Stimulated activated naive CD4-positive, alpha-beta T cell treated with Interleukin-2 at 50 U/mL for 16 hours (primary cell): Measurements from ENCODE around the gene TMEM87A.
A peak's percentile ranks its signal among the peaks of the same experiment; 100 is the strongest.
"Not testable (repeated sequence)": the region's sequence is repeated elsewhere in the genome, so short reads cannot be mapped to it uniquely, and the experiment has no call there.

ENCODE experiments used
- DNase-seq: peaks from one replicate; lab custom pipeline; 2025; lab: John Stamatoyannopoulos, UW

TMEM87A gene

GRCh38 chr15:42270996-42271395, 2.2 kb downstream of the TMEM87A start:
- no peak for DNase-seq

DNA sequence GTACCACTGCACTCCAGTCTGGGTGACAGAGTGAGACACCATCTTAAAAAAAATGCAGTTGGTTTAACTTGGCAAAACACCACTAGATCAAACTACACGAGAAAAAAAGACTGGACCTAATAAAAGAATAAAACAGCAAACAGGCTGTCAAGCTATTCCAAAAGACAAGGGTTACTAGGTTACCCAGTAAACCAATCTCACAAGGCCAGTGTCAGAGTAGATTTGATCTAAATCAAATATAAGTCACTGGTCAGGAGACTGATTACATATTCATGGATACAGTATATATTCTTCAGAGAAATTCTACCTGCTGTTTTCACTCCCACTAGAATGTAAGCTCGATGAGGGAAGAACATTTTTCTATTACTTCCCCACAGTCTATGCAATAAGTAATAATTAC, 2.7 kb downstream of the TMEM87A start:
- no peak for DNase-seq

GRCh38 chr15:42267286-42267685, 5.9 kb downstream of the TMEM87A start:
- DNase-seq = no peak

DNA sequence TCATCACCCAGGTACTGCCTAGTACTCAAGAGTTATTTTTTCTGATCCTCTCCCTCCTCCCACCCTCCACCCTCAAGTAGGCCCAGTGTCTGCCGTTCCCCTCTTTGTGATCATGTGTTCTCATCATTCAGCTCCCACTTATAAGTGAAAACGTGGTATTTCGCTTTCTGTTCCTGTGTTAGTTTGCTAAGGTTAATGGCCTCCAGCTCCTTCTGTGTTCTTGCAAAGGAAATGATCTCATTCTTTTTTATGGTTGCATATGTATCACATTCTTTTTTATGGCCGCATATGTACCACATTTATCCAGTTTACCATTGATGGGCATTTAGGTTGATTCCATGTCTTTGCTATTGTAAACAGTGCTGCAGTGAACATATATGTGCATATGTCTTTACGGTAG, 8.4 kb downstream of the TMEM87A start:
- no peak for DNase-seq

GRCh38 chr15:42253300-42253699, 19.9 kb downstream of the TMEM87A start:
- DNase-seq = no peak

GRCh38 chr15:42240823-42241222, 32.4 kb downstream of the TMEM87A start:
- no peak for DNase-seq

GRCh38 chr15:42239528-42240182, 33.6 kb downstream of the TMEM87A start:
- no peak for DNase-seq

DNA sequence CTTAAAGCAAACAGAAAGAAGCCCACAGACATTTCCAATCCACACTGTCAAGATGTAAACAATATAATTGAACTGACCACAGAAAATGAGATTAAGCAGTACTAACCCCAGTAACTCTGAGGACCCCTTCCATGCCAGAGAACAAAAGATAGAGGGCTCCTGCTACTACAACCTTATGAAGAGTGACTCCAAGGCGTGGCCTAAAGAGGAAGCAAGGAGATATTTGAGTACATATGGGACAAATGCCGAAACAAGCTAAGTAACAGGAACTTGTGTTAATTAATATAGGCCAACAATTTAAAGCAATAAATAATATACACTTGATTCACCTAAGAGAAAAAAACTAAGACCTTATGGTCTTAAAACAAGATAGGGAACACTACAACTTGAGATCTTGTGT, 40.1 kb downstream of the TMEM87A start:
- no peak for DNase-seq

DNA sequence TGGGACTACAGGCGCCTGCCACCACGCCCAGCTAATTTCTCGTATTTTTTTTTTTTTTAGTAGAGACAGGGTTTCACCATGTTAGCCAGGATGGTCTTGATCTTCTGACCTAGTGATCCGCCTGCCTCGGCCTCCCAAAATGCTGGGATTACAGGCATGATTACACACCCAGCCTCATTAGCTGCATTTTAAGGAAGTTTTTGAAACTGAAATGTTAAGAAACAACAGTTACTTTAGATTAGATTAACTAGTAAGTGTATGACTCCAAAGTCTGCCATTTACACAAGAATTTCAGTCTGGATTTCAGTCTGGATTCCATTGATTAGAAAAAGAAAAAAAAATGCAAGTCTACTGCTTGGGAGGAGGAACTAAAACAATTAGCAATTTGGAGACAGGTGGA, 40.6 kb downstream of the TMEM87A start:
- DNase-seq = no peak

GRCh38 chr15:42231088-42231487, 42.1 kb downstream of the TMEM87A start:
- no peak for DNase-seq

DNA sequence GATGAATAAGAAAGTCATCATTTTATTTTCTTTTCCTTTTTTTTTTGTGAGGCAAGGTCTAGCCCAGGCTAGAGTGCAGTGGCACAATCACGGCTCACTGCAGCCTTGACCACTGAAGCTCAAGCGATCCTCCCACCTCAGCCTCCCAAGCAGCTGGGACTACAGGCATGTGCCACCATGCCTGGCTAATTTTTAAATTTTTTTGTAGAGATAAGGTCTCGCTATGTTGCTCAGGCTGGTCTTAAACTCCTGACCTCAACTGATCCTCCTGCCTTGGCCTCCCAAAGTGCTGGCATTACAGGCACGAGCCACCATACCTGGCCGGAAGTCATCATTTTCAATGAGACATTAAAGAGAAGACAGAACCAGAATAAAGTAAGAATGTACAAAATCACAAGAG, 44.3 kb downstream of the TMEM87A start:
- not testable (repeated sequence) for DNase-seq

DNA sequence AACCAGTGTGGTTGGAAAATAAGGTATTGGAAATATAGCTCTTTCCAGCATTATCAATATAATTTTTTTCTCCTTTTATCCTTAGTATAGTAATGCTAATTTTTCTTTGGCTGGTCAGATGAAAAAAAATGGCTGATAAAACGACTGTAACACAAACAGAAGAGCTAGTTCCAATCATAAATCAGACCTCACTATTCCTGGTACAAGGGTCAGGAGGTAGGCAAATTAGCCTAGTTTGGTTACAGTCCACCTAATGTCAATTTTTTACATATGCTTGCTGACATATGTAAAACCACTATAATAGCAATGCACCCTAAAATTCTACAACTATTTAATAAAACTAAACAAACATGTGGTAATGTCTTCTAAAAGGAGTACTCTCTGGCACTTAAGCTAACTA, 45.2 kb downstream of the TMEM87A start:
- no peak for DNase-seq

- DNase-seq = no peak
Measured at GRCh38 chr15:42226648-42227047, 46.6 kb downstream of the TMEM87A start.

DNA sequence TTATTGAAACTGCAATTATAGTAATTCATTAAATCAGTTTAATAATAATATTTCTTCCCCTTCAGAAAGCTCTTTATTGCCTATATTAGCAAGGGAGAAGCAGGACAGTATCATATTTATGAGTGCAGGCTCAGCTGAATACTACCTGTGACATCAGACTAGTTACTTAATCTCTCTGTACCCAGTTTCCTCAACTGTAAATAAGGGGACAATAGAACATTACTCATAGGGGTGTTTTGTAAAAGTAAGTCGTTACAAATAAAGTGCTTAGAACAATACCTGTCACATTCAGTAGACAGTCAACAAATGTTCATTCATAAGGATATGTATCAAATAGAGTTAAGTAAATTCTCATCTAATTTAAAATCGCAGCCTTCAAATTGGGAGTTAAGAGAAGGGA, 53.0 kb downstream of the TMEM87A start:
- DNase-seq = no peak

DNA sequence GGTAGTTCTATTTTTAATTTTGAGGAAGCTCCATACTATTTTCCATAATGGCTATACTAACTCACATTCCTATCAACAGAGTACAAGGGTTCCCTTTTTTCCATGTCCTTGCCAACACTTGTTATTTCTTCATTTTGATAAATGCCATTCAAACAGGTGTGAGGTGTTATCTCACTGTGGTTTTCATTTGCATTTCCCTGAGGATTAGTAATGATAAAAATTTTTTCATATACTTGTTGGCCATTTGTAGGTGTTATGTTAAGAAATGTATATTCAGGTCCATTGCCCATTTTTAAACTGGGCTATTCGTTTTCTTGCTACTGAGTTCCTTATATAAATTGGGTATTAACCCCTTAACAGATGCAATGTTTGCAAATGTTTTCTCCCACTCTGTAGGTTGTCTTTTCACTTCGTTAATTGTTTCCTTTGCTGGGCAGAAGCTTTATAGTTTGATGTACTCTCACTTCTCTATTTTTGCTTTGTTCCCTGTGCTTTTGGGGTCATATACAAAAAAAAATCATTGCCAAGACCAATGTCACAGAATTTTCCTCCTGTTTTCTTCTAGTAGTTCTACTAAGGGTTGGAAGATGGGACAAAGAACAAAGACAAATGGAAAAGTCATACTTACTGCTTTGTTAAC, 54.2 kb downstream of the TMEM87A start:
- DNase-seq = no peak

- no peak for DNase-seq
Measured at GRCh38 chr15:42217568-42217967, 55.7 kb downstream of the TMEM87A start.

DNA sequence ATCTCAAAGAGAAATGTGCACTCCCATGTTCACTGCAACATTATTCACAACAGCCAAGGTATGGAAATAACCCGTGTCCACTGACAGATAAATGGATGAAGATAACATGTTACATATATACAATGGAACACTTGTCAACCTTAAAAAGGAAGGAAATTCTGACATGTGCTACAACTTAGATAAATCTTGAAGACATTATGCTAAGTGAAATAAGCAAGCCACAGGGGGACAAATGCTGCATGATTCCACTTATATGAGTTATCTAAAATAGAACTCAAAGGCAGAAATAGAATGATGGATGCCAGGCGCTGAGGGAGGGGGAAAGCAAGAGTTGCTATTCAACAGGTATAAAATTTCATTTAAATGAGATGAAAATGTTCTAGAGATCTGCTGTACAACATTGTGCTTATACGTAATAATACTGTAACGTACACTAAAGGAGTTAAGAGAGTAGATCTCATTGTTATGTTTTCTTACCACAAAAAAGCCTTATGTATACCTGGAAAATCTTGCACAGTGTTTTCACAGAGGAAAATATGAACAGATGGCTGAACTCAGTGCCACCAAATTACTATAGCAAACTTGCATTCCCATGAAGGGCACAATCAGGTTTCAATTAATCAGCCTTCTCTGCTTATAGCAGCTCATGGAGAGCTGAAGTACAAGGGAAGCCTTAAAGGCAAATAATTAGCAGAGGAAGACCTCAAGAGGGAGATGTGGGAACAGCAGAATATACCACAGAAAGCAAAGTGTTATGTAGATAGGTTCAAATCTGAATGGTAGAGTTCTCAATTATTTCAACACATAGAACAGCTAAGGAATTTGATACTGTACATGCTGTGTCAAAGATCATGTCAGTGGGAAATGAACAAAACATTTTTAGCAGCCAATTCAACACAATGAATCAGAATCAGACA, 57.1 kb downstream of the TMEM87A start:
- DNase-seq = no peak

- no peak for DNase-seq
Measured at GRCh38 chr15:42214600-42214999, 58.6 kb downstream of the TMEM87A start.

GRCh38 chr15:42213511-42213910, 59.7 kb downstream of the TMEM87A start:
- no peak for DNase-seq

- DNase-seq = no peak
Measured at GRCh38 chr15:42210696-42211095, 62.5 kb downstream of the TMEM87A start.

GRCh38 chr15:42207674-42208579, 65.3 kb downstream of the TMEM87A start, which contains the start of gene VPS39:
TSS of gene VPS39 (minus strand) at chr15:42208304. CDS start at chr15:42208153, 151 bp downstream.
- DNase-seq = peak; percentile 85

DNA sequence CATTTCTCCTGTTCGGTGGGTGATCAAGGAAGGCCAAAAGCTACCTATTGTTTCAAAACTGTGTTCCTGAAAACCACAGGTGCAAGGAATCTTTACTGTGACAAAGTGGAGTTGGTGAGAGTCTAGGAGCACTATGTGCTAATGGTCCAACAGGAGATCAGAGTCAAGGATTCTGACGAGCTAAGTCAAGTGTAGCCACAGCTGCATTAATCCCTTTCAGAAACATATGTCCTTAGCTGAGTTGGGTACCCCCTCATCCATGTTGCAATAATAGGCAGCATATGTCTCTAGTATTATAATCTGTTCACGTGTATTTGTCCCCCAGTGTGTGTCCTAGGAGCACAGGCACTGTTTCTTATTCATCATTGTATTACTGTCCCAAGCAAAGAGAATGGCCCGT, 66.8 kb downstream of the TMEM87A start:
- DNase-seq = no peak
